ENCODE data around the gene ENC1. TPM values are rescaled to one million over a fixed set of nuclear protein-coding genes. Genes with fewer than 3 reads are reported as not detected.
A peak's percentile ranks its signal among the peaks of the same experiment; 100 is the strongest.

The ENC1 gene
- total and polyA plus RNA-seq, 10 of the 15 experiments (the other 5 are each of a cell fraction or from before 2014, with no cell fraction given) = 8.2 to 55.5 (median 32.1) TPM

GRCh38 chr5:74642543-74642863 is 2.0 kb upstream of the ENC1 start (continued):
- TF ChIP-seq E2F8 (IDR thresholded peaks at IDR 0.05; ENCODE audit: low read depth, partially characterized antibody) = no peak

DNA sequence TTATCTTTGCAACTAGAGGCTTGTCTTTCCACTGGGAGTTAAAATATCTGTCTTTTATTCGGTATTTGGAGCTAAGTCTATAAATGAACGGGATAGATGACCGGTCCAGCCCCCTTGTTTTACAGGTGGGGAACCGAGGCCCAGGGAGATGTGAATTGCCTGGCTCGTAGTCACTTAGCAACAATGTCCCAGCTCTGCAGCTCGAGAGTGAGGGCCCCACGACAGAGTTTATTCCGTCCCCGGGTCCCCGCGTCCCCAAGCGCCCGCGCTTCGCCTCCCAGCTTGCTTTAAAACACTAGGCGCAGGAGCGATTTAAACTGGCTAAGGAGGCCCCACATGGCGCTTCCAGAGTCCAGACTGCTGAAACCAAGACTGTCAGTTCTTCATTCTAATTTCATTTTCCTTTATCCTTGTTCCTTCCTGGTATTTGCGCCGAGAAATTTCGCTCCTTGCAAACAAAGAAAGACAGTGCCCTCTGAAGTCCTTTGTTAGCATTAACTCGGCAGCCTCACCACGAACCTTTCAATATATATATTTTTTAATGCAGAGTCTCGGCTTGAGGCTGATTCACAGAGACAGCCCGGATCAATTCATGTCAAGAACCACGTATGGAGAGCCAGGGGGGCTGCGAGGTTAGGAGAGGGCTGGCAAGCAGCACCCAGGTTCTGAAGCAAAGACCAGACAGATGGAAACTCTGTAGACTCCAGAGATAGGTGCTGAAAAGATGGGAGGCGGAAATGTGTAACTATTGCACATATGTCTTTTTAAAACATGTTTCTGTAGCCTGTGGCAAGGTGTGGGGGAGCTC is 1.4 kb upstream of the ENC1 start:
- Histone ChIP-seq H3K36me3 (ENCODE audit: control insufficient read depth in 2 of 2, insufficient read depth in 2 of 2, low read length in 1 of 2) (no peaks in the 10 kb centered on the region; a peak in 1 of 4 replicates), H3K79me2 (ENCODE audit: control insufficient read depth, insufficient read depth, low read length) (peaks cover 35% of the 10 kb centered on the region), H3K4me3 (peak overlapping the region; percentile 92), H3K27me3 (replicated peaks in 1 of 2; ENCODE audit: control insufficient read depth in 2 of 2, insufficient read depth in 2 of 2, low read length in 1 of 2) (no peaks in the 10 kb centered on the region; a peak in 1 of 4 replicates), H3K27ac (ENCODE audit: control insufficient read depth, insufficient read depth) (no peak overlapping the region), H3K4me1 (ENCODE audit: control insufficient read depth, insufficient read depth, low read length) (peaks cover 9% of the 10 kb centered on the region), H2AFZ (ENCODE audit: control insufficient read depth, low read depth, low read length) (peak overlapping the region; percentile 69), H3K4me2 (ENCODE audit: control insufficient read depth, insufficient read depth) (peak overlapping the region; percentile 87), H3K9ac (ENCODE audit: control insufficient read depth, insufficient read depth, low read length) (0 out of 2 replicates have a peak overlapping the region, but pooled peaks have one; percentile 24), H3K9me3 (replicated peaks; ENCODE audit: control insufficient read depth, insufficient read depth, low read length) (no peaks in the 10 kb centered on the region), H4K20me1 (ENCODE audit: control insufficient read depth, insufficient read depth) (no peaks in the 10 kb centered on the region)
- in situ Hi-C loops (cut with MboI) (no loop called here), intact Hi-C loops (cut with micrococcal nuclease; ENCODE audit: unreplicated experiment) (loop anchor here (2.0 to 10.0 kb wide), 3 partner anchors 317 to 607 kb away; no protein-coding TSS in a partner anchor)
- ATAC-seq = peak; percentile 8
- BruUV-seq (replicated peaks) = no TSS peak
- ChIA-PET POLR2A (interaction anchor here (0.6 to 2.0 kb wide), 3 partner anchors 9 to 740 kb away, joined by 3 to 6 read pairs (median 3); no protein-coding TSS in a partner anchor), CTCF (interaction anchor here (0.6 to 5.6 kb wide), 37 partner anchors 10 to 743 kb away, joined by 3 to 65 read pairs (median 4); no protein-coding TSS in a partner anchor), SMC1A (ENCODE audit: uncharacterized antibody, unreplicated experiment) (interaction anchor here (0.8 to 8.1 kb wide), 28 partner anchors 10 to 756 kb away, joined by 3 to 71 read pairs (median 4); no protein-coding TSS in a partner anchor), RAD21 (ENCODE audit: unreplicated experiment) (interaction anchor here (0.7 to 5.5 kb wide), 17 partner anchors 11 to 742 kb away, joined by 3 to 45 read pairs (median 5); no protein-coding TSS in a partner anchor)
- FAIRE-seq = no peak
- 36% methylated on average over 28 of the region's 28 CpGs for WGBS (ENCODE audit: insufficient coverage, insufficient replicate concordance, low lambda C conversion rate, missing lambda C conversion rate)
- DNase-seq (ENCODE audit: low read depth, low spot score) = no peak
- TF ChIP-seq, protein P1, sequence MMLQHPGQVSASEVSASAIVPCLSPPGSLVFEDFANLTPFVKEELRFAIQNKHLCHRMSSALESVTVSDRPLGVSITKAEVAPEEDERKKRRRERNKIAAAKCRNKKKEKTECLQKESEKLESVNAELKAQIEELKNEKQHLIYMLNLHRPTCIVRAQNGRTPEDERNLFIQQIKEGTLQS (IDR thresholded peaks at IDR 0.05; ENCODE audit: borderline replicate concordance, extremely low read depth, low read depth, low read length) = no peak
- TF ChIP-seq ATF7 (IDR thresholded peaks at IDR 0.05; ENCODE audit: low read depth) (no peak), MYC (IDR thresholded peaks at IDR 0.05; ENCODE audit: insufficient read depth, insufficient read length, insufficient replicate concordance, low read length, severe bottlenecking) (no peak), CREB1 (IDR thresholded peaks at IDR 0.05; ENCODE audit: low read depth) (no peak), RELB (IDR thresholded peaks at IDR 0.05; ENCODE audit: low read depth) (peak; percentile 65; the same call in 1 of the 2 replicates), NFYA (IDR thresholded peaks at IDR 0.05; ENCODE audit: borderline replicate concordance, low read depth, low read length) (no peak), EP300 (IDR thresholded peaks at IDR 0.05; ENCODE audit: borderline replicate concordance in 1 of 2, control insufficient read depth in 1 of 2, low read depth in 2 of 2, low read length in 2 of 2) (no peak), SMAD1 (IDR thresholded peaks at IDR 0.05; ENCODE audit: low read depth, partially characterized antibody) (no peak), POLR2A (IDR thresholded peaks at IDR 0.05; ENCODE audit: low read depth, low read length) (no peak), HCFC1 (IDR thresholded peaks at IDR 0.05; ENCODE audit: low read length) (no peak), RAD21 (IDR thresholded peaks at IDR 0.05; ENCODE audit: insufficient read depth, low read depth, low read length) (peak; percentile 95), RBBP5 (conservative IDR thresholded peaks at IDR 0.05) (no peak), TBL1XR1 (IDR thresholded peaks at IDR 0.05; ENCODE audit: low read depth, low read length) (peak; percentile 42; the same call in 1 of the 2 replicates)
- TF ChIP-seq, protein P2, sequence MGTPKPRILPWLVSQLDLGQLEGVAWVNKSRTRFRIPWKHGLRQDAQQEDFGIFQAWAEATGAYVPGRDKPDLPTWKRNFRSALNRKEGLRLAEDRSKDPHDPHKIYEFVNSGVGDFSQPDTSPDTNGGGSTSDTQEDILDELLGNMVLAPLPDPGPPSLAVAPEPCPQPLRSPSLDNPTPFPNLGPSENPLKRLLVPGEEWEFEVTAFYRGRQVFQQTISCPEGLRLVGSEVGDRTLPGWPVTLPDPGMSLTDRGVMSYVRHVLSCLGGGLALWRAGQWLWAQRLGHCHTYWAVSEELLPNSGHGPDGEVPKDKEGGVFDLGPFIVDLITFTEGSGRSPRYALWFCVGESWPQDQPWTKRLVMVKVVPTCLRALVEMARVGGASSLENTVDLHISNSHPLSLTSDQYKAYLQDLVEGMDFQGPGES (IDR thresholded peaks at IDR 0.05) = no peak

Measured in GM12878 (cell line).